ENCODE measurements around the gene PDZD8. TPM values are rescaled to one million over a fixed set of nuclear protein-coding genes. Genes with fewer than 3 reads are reported as not detected.

PDZD8 gene
- total RNA-seq, 2 donors from 2014 or later, result 23.0 to 32.9 TPM

DNA sequence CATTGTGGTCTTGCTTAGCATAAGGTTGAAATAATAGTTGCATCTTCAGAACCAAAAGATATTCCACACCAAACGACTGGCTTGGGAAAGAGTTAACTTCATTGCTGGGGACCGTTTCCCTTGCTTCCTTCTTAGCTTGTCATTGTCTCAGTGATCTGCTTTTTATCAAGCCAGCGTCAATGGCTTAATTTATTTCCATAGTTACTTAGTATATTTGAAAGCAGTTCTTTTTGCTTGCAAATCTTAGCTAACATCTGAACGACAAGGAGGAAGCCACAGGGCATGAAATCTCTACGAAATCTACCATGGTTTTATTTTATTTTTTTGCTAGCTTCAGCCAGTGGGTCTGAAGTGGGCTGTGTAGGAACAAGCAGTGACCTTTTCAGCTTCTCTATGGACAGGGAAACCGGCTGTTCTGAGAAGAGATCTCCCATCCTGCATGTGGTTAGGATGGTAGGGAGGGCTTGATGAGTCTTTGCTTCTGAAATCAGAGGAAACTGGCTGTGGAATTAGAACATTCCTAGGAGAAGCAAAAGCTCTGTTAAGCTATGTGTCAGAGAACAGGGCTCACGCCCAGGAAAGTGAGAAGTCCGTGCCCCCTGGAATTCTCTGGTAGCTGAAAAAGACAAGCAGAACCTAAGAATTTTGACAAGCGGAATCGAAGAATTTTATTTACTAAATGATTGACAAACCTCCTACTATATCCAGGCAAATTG lies 126.3 kb downstream of the PDZD8 start:
- TF ChIP-seq, protein P1, sequence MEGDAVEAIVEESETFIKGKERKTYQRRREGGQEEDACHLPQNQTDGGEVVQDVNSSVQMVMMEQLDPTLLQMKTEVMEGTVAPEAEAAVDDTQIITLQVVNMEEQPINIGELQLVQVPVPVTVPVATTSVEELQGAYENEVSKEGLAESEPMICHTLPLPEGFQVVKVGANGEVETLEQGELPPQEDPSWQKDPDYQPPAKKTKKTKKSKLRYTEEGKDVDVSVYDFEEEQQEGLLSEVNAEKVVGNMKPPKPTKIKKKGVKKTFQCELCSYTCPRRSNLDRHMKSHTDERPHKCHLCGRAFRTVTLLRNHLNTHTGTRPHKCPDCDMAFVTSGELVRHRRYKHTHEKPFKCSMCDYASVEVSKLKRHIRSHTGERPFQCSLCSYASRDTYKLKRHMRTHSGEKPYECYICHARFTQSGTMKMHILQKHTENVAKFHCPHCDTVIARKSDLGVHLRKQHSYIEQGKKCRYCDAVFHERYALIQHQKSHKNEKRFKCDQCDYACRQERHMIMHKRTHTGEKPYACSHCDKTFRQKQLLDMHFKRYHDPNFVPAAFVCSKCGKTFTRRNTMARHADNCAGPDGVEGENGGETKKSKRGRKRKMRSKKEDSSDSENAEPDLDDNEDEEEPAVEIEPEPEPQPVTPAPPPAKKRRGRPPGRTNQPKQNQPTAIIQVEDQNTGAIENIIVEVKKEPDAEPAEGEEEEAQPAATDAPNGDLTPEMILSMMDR (IDR thresholded peaks at IDR 0.05), result no peak
- no peak for DNase-seq (ENCODE audit: low spot score)
- Histone ChIP-seq H3K4me1 (ENCODE audit: control insufficient read depth in 1 of 2, low read depth in 2 of 2) (no peaks in the 10 kb centered on the region), H3K9me3 (no peaks in the 10 kb centered on the region), H3K27ac (no peak overlapping the region), H3K27me3 (replicated peaks; ENCODE audit: insufficient read depth) (no peaks in the 10 kb centered on the region), H3K36me3 (no peaks in the 10 kb centered on the region), H3K4me3 (no peak overlapping the region)
- ATAC-seq (ENCODE audit: insufficient number of reproducible peaks, low FRiP score, low read depth), result no peak

DNA sequence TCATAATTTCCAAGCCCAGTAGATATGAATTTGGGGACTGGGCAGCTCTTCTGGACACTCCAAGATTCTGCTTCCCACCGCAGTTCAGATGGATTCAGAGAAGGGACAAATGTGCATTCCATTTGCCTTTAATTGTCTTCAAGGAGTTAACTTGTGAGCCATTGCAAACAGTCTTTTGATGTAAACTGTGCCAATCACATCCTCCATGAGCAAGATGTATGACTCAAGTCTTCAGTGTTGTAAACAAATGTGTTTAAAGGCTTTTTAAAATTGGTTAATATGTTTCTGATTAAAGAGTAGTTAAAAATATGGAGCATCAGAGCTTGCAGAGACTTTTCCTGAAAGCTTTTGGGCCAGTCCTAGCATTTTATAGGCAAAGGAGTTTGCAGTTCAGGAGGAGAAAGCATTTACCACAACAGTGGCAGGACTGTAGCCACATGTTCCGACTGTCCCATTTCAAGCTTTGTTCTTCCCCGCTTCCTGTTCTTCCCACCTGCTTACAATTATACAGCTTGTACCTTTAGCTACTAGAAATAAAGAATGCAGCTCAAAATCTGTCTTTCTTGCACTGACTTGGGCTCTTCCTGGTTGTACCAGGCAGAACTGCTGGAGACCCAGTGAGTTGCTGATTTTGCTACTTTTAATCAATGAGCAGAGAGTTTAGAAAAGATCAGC lies 128.1 kb downstream of the PDZD8 start:
- ATAC-seq (ENCODE audit: insufficient number of reproducible peaks, low FRiP score, low read depth) (no peak), DNase-seq (ENCODE audit: low spot score) (no peak)
- Histone ChIP-seq H3K36me3 (no peaks in the 10 kb centered on the region), H3K27me3 (replicated peaks; ENCODE audit: insufficient read depth) (no peaks in the 10 kb centered on the region), H3K4me1 (ENCODE audit: control insufficient read depth in 1 of 2, low read depth in 2 of 2) (no peaks in the 10 kb centered on the region), H3K4me3 (no peak overlapping the region), H3K27ac (no peak overlapping the region), H3K9me3 (no peaks in the 10 kb centered on the region)
- TF ChIP-seq, protein P1 (IDR thresholded peaks at IDR 0.05), result no peak

DNA sequence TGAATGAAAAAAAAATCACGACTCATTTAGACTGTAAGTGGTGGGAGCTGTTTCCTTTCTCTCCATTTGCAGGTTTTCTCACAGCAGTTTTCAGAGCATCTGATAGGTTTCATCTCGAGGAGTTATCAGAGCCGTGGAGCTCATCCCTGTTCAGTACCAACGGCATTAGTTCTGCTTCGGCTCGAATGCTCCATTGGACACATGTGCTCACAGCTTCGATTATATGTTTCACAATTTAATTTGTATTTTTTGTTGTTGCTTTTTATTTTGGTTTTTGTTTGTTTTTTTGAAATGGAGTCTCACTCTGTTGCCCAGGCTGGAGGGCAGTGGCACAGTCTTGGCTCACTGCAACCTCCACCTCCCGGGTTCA lies 132.8 kb downstream of the PDZD8 start:
- Histone ChIP-seq H3K4me3 (no peak overlapping the region), H3K9me3 (no peaks in the 10 kb centered on the region), H3K27me3 (replicated peaks; ENCODE audit: insufficient read depth) (no peaks in the 10 kb centered on the region), H3K27ac (no peak overlapping the region), H3K4me1 (ENCODE audit: control insufficient read depth in 1 of 2, low read depth in 2 of 2) (peaks cover 0 to 5% of the 10 kb centered on the region in 2 donors), H3K36me3 (no peaks in the 10 kb centered on the region)
- DNase-seq (ENCODE audit: low spot score), result no peak
- TF ChIP-seq, protein P1 (IDR thresholded peaks at IDR 0.05), result no peak
- ATAC-seq (ENCODE audit: insufficient number of reproducible peaks, low FRiP score, low read depth), result no peak

DNA sequence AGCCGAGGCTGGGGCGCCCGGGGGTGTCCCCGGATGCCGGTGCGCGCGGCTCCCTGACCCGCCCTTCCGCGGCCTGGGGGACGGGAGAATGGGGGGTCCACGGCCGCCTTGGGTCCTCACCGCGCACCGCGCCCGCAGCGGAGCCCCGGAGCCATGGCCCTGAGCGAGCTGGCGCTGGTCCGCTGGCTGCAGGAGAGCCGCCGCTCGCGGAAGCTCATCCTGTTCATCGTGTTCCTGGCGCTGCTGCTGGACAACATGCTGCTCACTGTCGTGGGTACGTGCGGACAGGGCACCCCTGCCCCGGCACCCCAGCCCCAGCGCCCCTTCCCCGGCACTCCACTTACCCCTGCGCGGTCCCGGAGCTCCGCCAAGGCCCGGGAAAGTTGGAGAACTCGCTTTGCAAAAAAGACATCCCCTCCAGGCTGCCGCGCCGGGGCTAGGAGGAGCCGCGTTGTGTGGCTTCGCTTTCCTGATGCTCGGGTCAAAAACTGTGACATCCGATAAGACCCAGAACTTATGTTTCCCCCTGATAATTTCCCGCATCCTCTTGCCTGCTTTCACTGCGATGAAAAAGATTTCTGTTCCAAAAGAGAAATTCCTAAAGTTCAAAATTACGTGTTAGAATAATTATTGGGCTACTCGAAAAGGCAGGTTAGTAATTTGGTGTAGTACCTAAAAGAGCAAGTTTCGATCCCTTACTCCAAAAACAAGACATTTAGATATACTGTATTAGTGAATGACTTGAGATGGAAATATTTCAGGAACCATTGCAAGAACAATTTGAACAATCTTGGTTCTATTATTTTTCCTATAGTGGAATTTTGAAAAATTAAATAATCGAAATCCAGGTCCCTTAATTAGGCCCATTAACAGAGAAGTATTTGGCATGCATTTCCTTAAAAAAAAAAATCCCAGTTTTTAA lies 133.4 kb downstream of the PDZD8 start:
- Histone ChIP-seq H3K4me3 (no peak overlapping the region), H3K4me1 (ENCODE audit: control insufficient read depth in 1 of 2, low read depth in 2 of 2) (peaks cover 0 to 5% of the 10 kb centered on the region in 2 donors), H3K27me3 (replicated peaks; ENCODE audit: insufficient read depth) (no peaks in the 10 kb centered on the region), H3K27ac (no peak overlapping the region), H3K9me3 (no peaks in the 10 kb centered on the region), H3K36me3 (no peaks in the 10 kb centered on the region)
- TF ChIP-seq, protein P1 (IDR thresholded peaks at IDR 0.05), result no peak
- DNase-seq (ENCODE audit: low spot score) (no peak), ATAC-seq (ENCODE audit: insufficient number of reproducible peaks, low FRiP score, low read depth) (no peak)
